HepG2 (cell line): ENCODE measurements around the gene HNRNPR. TPM values are rescaled to one million over a fixed set of nuclear protein-coding genes. Genes with fewer than 3 reads are reported as not detected.

Experiments
- ATAC-seq: fragments of 200-7000 bp; cut with Tn5 transposase; 3 replicates; pipeline ENCODE4 v1.9.1; 2020; ENCODE audit warnings: mild to moderate bottlenecking, moderate library complexity
- BruUV-seq: library from RNA; stranded (reverse); fragments of 400-500 nt; replicated peaks from 2 replicates; lab custom pipeline; 2021; lab: Mats Ljungman, UMichigan
- CTCF ChIA-PET: fragments of 300-600 bp; formaldehyde crosslinking; extraction: SDS; loops from one replicate; lab custom pipeline; 2021; ENCODE audit warnings: low total read pairs, inconsistent platforms, low intra/inter-chr PET ratio; lab: Yijun Ruan, JAX
- POLR2A ChIA-PET: fragments of 350-600 bp; sonication (Branson Sonifier 250); formaldehyde crosslinking; loops from one replicate; lab custom pipeline; 2020; ENCODE audit warnings: antibody characterized with exemption, inconsistent platforms; lab: Yijun Ruan, JAX
- DNase-seq: peaks from one replicate; pipeline ENCODE4 v3.0.0-alpha.2; 2015; ENCODE audit warnings: low spot score
- FAIRE-seq: peaks from 3 replicates; lab custom pipeline; 2011; peaks lifted over from hg19 to GRCh38; lab: Jason Lieb, UNC
- H2AFZ ChIP-seq: one replicate; pipeline ENCODE4 v1.6.1; 2011; ENCODE audit warnings: low read length, inconsistent platforms
- H3K27ac ChIP-seq: fragments of 300-600 bp; 3 replicates; pipeline ENCODE4 v1.8.0; 2011; ENCODE audit warnings: mixed run types, mild to moderate bottlenecking, mixed read lengths, low read length, inconsistent platforms; ENCODE audit not compliant: insufficient read depth; ENCODE audit errors: extremely low read length
- H3K27me3 ChIP-seq, 2 experiments: fragments of 200-600 bp in 1 of 2; 2 replicates in 1 of 2; 3 replicates in 1 of 2; pipeline versions ENCODE4 v1.6.0 to v1.8.0; 2011; ENCODE audit warnings: low read length in 2 of 2, mild to moderate bottlenecking in 2 of 2, moderate library complexity in 2 of 2, inconsistent platforms in 1 of 2; ENCODE audit not compliant: insufficient read depth in 2 of 2, control insufficient read depth in 1 of 2
- H3K36me3 ChIP-seq, 2 experiments: fragments of 200-600 bp in 1 of 2; replicated peaks in 1 of 2; 2 replicates in 1 of 2; 3 replicates in 1 of 2; pipeline versions ENCODE4 v1.5.1 to v1.8.0; 2011; ENCODE audit warnings: low read length in 2 of 2, inconsistent platforms in 1 of 2; ENCODE audit not compliant: insufficient read depth in 2 of 2, control insufficient read depth in 1 of 2
- H3K4me1 ChIP-seq: 2 replicates; pipeline ENCODE4 v1.5.1; 2012; ENCODE audit warnings: low read length, inconsistent platforms; ENCODE audit not compliant: insufficient read depth
- H3K4me2 ChIP-seq: 2 replicates; pipeline ENCODE4 v1.6.0; 2011; ENCODE audit warnings: low read depth, low read length, inconsistent platforms
- H3K4me3 ChIP-seq, 3 experiments: fragments of 200-600 bp in 1 of 3; sonication (generic), shearing (Covaris generic) in 1 of 3; replicated peaks in 1 of 3; 2 replicates each; pipeline ENCODE4 v1.5.1; 2011 to 2016; ENCODE audit warnings: low read length in 3 of 3, inconsistent platforms in 2 of 3, low read depth in 2 of 3, mild to moderate bottlenecking in 2 of 3, control low read depth in 1 of 3, mixed read lengths in 1 of 3; ENCODE audit not compliant: insufficient read depth in 1 of 3
- H3K79me2 ChIP-seq: one replicate; pipeline ENCODE4 v1.6.1; 2011; ENCODE audit warnings: low read length, inconsistent platforms; ENCODE audit not compliant: insufficient read depth
- H3K9ac ChIP-seq: 2 replicates; pipeline ENCODE4 v1.6.0; 2011; ENCODE audit warnings: mild to moderate bottlenecking, low read depth, low read length, inconsistent platforms; ENCODE audit not compliant: insufficient read depth
- H3K9me3 ChIP-seq: 2 replicates; pipeline ENCODE4 v1.5.1; 2012; ENCODE audit warnings: mild to moderate bottlenecking, low read length
- H4K20me1 ChIP-seq: 2 replicates; pipeline ENCODE4 v1.6.0; 2011; ENCODE audit warnings: inconsistent platforms, mild to moderate bottlenecking, low read length, moderate library complexity; ENCODE audit not compliant: insufficient read depth
- CTCF ChIP-seq: sonication (generic); formaldehyde crosslinking; IDR thresholded peaks from 2 replicates; pipeline ENCODE4 v1.5.0; 2020; ENCODE audit warnings: mild to moderate bottlenecking, missing genetic modification reagents, moderate library complexity
- HDAC2 ChIP-seq: sonication (generic); formaldehyde crosslinking; IDR thresholded peaks from 2 replicates; pipeline ENCODE4 v1.4.0; 2020; ENCODE audit warnings: missing genetic modification reagents
- KLF16 ChIP-seq, 2 experiments: sonication (generic) in 1 of 2; formaldehyde crosslinking in 1 of 2; IDR thresholded peaks; 2 replicates each; pipeline versions ENCODE4 v1.6.1 to v1.8.0; 2016 to 2023; ENCODE audit warnings: missing genetic modification reagents in 2 of 2, missing compliant biosample characterization in 1 of 2
- MAFK ChIP-seq, 2 experiments: IDR thresholded peaks in 1 of 2; conservative IDR thresholded peaks in 1 of 2; 2 replicates each; pipeline ENCODE4 v1.6.1; 2011; ENCODE audit warnings: improper control_type of control experiment in 2 of 2, low read length in 2 of 2
- NR0B2 ChIP-seq: sonication (generic); formaldehyde crosslinking; IDR thresholded peaks from 2 replicates; pipeline ENCODE4 v1.4.0; 2020; ENCODE audit warnings: mild to moderate bottlenecking, missing genetic modification reagents
- PRDM10 ChIP-seq: sonication (generic); formaldehyde crosslinking; IDR thresholded peaks from 2 replicates; pipeline ENCODE4 v1.4.0; 2020; ENCODE audit warnings: low read depth, missing genetic modification reagents
- STAG1 ChIP-seq: sonication (generic); formaldehyde crosslinking; IDR thresholded peaks from 2 replicates; pipeline ENCODE4 v1.4.0; 2020; ENCODE audit warnings: missing genetic modification reagents
- TFE3 ChIP-seq: IDR thresholded peaks from 2 replicates; pipeline ENCODE4 v1.6.1; 2016
- ZBTB49 ChIP-seq: sonication (generic); formaldehyde crosslinking; IDR thresholded peaks from 2 replicates; pipeline ENCODE4 v1.4.0; 2020; ENCODE audit warnings: missing genetic modification reagents, borderline replicate concordance
- ZFY ChIP-seq: sonication (generic); formaldehyde crosslinking; IDR thresholded peaks from 2 replicates; pipeline ENCODE4 v1.4.0; 2020; ENCODE audit warnings: missing genetic modification reagents
- ZNF468 ChIP-seq: sonication (generic); formaldehyde crosslinking; IDR thresholded peaks from 2 replicates; pipeline ENCODE4 v1.8.0; 2022; ENCODE audit warnings: mild to moderate bottlenecking, moderate library complexity, missing genetic modification reagents
- WGBS: methylation state at CpG from one replicate; pipeline ENCODE4 v1.1.6; 2017; ENCODE audit warnings: low lambda C conversion rate; 5-methylcytosine and 5-hydroxymethylcytosine counted together
- in situ Hi-C: cut with HindIII; loops from 2 replicates; pipeline ENCODE4 v1.10.0; 2017; ENCODE audit warnings: low pct_unique_long_range_greater_than_20kb; ENCODE audit not compliant: extremely low pct_ligation_motif_present
- intact Hi-C: fragments of 100-400 bp; cut with micrococcal nuclease; formaldehyde crosslinking; loops from one replicate; pipeline ENCODE4 v1.10.0; 2022; ENCODE audit not compliant: unreplicated experiment
- polyA plus RNA-seq, 8 experiments: library from polyadenylated mRNA; depleted of rRNA in 3 of 8; stranded (reverse) in 7 of 8; unstranded in 1 of 8; fragments of >200 nt; fragmentation: Illumina TruSeq in 4 of 8; extraction: Trizol in 4 of 8; gene quantifications; 2 replicates each; pipeline versions ENCODE4 v1.2.1 to v1.2.3, GENCODE V29; 2011 to 2016; ENCODE audit warnings: low read depth in 4 of 8, missing spikeins in 1 of 8, mixed read lengths in 1 of 8; ENCODE audit not compliant: insufficient read depth in 1 of 8
- total RNA-seq, 5 experiments: library from RNA; depleted of rRNA; stranded (reverse); fragments of >200 nt; fragmentation: Illumina TruSeq; extraction: Trizol; gene quantifications; 2 replicates each; pipeline ENCODE4 v1.2.3, GENCODE V29; 2016; ENCODE audit warnings: low read depth in 1 of 5

The HNRNPR gene
- total and polyA plus RNA-seq, 2 of the 13 experiments (the other 11 are each of a cell fraction or from before 2014, with no cell fraction given), result 133 to 216 TPM

GRCh38 chr1:23356471-23357137 lies 12.5 kb upstream of the HNRNPR start (continued):
- TF ChIP-seq ZNF468 (CRISPR knock-in tag) (no peak), NR0B2 (no peak), ZBTB49 (CRISPR knock-in tag) (no peak)

- Histone ChIP-seq H3K27ac (no peak overlapping the region), H3K9me3 (no peaks in the 10 kb centered on the region), H3K9ac (no peak overlapping the region), H3K36me3 (no peaks in the 10 kb centered on the region), H4K20me1 (no peaks in the 10 kb centered on the region), H3K27me3 (no peaks in the 10 kb centered on the region), H3K79me2 (no peaks in the 10 kb centered on the region), H3K4me2 (peak overlapping the region; percentile 34), H3K4me3 (peak overlapping the region in 2 of 3 experiments; percentile 17 to 24; a peak in 3 of 6 replicates), H3K4me1 (peaks cover 18% of the 10 kb centered on the region), H2AFZ (no peak overlapping the region)
- ChIA-PET POLR2A (interaction anchor here (0.8 to 1.7 kb wide), 3 partner anchors 10 to 70 kb away, joined by 3 to 11 read pairs (median 3); partner anchors contain the start of gene HNRNPR), CTCF (no interaction called here)
- FAIRE-seq, result peak; percentile 30
- BruUV-seq, result no TSS peak
- in situ Hi-C loops, result no loop called here
- intact Hi-C loops, result no loop called here
- WGBS, result 26% methylated on average over 3 of the region's 3 CpGs
- DNase-seq, result peak; percentile 16
- ATAC-seq, result peak; percentile 81
- TF ChIP-seq STAG1 (CRISPR knock-in tag) (0 out of 2 replicates have a peak, but pooled peaks have one; percentile 12), MAFK (conservative IDR thresholded peaks at IDR 0.05 in 1 of 2, IDR thresholded peaks at IDR 0.05 in 1 of 2; ENCODE audit: low read length in 2 of 2) (0 out of 4 replicates have a peak, but pooled peaks of 1 of the 2 experiments have one; percentile 13), CTCF (0 out of 2 replicates have a peak, but pooled peaks have one; percentile 18), TFE3 (CRISPR knock-in tag) (no peak), KLF16 (CRISPR knock-in tag; IDR thresholded peaks at IDR 0.05) (no peak), ZFY (CRISPR knock-in tag) (0 out of 2 replicates have a peak, but pooled peaks have one; percentile 17), PRDM10 (no peak), HDAC2 (no peak)
Measured at GRCh38 chr1:23354245-23354644, 10.2 kb upstream of the HNRNPR start.
